ENCODE data around the gene GAB1. TPM values are rescaled to one million over a fixed set of nuclear protein-coding genes. Genes with fewer than 3 reads are reported as not detected.

The GAB1 gene
- total RNA-seq, 1 experiment from 2014 or later, result 3.8 TPM

DNA sequence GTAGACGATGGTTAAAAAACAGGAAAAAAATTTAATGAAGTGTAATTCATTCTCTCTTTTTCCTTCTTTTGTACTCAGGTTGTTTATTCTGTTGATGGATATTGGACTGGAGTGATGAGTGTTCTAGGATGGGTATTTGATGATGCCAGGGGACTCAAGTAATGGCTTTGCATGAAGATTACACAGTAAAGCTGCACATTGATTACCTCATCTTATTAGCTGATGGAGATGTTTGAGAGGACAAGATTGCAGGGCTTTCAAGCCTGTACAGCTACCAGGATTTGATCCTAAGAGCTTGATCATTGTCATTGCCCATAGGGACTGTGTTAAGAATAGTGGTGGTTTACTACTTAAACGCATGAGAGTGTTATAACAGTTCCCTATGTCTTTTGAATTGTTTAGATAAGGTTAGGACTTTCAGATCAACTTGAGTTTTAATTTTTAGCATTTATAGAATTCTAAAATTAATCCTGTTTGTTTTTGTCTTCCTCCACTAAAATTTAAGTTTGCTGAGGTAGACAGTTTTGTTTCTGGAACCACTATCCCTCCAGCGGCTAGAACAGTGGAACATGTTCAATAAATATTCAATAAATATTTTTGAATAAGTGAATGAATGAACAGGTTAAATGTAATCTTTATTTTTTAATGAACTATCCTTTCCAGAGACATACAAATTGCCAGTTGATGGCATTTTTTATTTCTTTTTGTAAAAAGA lies 58.2 kb downstream of the GAB1 start (continued):
- TF ChIP-seq, protein P1, sequence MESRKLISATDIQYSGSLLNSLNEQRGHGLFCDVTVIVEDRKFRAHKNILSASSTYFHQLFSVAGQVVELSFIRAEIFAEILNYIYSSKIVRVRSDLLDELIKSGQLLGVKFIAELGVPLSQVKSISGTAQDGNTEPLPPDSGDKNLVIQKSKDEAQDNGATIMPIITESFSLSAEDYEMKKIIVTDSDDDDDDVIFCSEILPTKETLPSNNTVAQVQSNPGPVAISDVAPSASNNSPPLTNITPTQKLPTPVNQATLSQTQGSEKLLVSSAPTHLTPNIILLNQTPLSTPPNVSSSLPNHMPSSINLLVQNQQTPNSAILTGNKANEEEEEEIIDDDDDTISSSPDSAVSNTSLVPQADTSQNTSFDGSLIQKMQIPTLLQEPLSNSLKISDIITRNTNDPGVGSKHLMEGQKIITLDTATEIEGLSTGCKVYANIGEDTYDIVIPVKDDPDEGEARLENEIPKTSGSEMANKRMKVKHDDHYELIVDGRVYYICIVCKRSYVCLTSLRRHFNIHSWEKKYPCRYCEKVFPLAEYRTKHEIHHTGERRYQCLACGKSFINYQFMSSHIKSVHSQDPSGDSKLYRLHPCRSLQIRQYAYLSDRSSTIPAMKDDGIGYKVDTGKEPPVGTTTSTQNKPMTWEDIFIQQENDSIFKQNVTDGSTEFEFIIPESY (IDR thresholded peaks at IDR 0.05; ENCODE audit: extremely low read depth, insufficient replicate concordance, low read length), result no peak
- TF ChIP-seq POLR2AphosphoS5 (IDR thresholded peaks at IDR 0.05; ENCODE audit: low read depth, low read length), result no peak
- TF ChIP-seq, protein P2, sequence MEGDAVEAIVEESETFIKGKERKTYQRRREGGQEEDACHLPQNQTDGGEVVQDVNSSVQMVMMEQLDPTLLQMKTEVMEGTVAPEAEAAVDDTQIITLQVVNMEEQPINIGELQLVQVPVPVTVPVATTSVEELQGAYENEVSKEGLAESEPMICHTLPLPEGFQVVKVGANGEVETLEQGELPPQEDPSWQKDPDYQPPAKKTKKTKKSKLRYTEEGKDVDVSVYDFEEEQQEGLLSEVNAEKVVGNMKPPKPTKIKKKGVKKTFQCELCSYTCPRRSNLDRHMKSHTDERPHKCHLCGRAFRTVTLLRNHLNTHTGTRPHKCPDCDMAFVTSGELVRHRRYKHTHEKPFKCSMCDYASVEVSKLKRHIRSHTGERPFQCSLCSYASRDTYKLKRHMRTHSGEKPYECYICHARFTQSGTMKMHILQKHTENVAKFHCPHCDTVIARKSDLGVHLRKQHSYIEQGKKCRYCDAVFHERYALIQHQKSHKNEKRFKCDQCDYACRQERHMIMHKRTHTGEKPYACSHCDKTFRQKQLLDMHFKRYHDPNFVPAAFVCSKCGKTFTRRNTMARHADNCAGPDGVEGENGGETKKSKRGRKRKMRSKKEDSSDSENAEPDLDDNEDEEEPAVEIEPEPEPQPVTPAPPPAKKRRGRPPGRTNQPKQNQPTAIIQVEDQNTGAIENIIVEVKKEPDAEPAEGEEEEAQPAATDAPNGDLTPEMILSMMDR (IDR thresholded peaks at IDR 0.05 in 2 of 3, conservative IDR thresholded peaks at IDR 0.05 in 1 of 3; ENCODE audit: borderline replicate concordance in 1 of 3, insufficient read depth in 1 of 3, low read depth in 2 of 3, low read length in 2 of 3), result no peak
- no peak for TF ChIP-seq JUND (IDR thresholded peaks at IDR 0.05)
- TF ChIP-seq, protein P3, sequence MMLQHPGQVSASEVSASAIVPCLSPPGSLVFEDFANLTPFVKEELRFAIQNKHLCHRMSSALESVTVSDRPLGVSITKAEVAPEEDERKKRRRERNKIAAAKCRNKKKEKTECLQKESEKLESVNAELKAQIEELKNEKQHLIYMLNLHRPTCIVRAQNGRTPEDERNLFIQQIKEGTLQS (IDR thresholded peaks at IDR 0.05), result no peak
- TF ChIP-seq POLR2A (IDR thresholded peaks at IDR 0.05; ENCODE audit: borderline replicate concordance, extremely low read depth, insufficient read depth, insufficient read length), result no peak
- no peak for TF ChIP-seq SP1 (IDR thresholded peaks at IDR 0.05; ENCODE audit: low read depth)

DNA sequence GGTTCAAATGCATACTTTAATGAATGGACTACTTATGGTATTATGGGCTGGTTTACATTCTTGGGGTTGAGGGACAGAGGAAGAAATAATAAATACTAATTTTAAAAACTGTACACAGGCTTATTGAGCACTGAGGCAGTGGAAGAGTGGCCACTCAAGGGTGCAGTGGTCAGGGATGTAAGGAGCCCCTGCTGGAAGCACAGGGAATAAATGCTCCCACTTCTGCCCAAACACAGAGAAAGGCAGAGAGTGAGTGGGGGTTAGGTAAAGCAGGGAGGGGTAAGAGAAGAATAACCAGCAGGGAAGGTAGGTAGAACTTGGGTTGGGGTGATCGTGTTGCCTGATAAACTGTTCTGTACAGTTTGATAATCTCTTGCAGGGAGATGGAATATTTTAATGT lies 60.0 kb downstream of the GAB1 start:
- H3K9me3 ChIP-seq (ENCODE audit: control insufficient read depth in 1 of 2, insufficient read depth in 1 of 2, low read depth in 1 of 2, low read length in 2 of 2), result no peaks in the 10 kb centered on the region
- CTCF ChIA-PET, result interaction anchor here (1.6 kb wide), 1 partner anchor 13 kb away, joined by 3 read pairs; no protein-coding TSS in a partner anchor
- H3K4me2 ChIP-seq (ENCODE audit: low read length), result no peak overlapping the region
- H2AFZ ChIP-seq (ENCODE audit: low read depth, low read length, poor library complexity, severe bottlenecking), result no peak overlapping the region
- no peaks in the 10 kb centered on the region for H3K79me2 ChIP-seq (ENCODE audit: insufficient read depth, low read length)
- ATAC-seq, result peak; percentile 63
- no peaks in the 10 kb centered on the region for H3K36me3 ChIP-seq (ENCODE audit: control insufficient read depth in 1 of 2, insufficient read depth in 2 of 2, low read length in 2 of 2)
- H3K27me3 ChIP-seq (ENCODE audit: insufficient read depth, low read length), result no peaks in the 10 kb centered on the region
- RAD21 ChIA-PET (ENCODE audit: low non-redundant PET in 1 of 2, low total read pairs in 2 of 2, uncharacterized antibody in 2 of 2, unreplicated experiment in 2 of 2), result no interaction called here
- H3K4me3 ChIP-seq (replicated peaks in 1 of 2; ENCODE audit: low read depth in 1 of 2, low read length in 2 of 2), result no peak overlapping the region
- TF ChIP-seq, protein P2 (IDR thresholded peaks at IDR 0.05 in 2 of 3, conservative IDR thresholded peaks at IDR 0.05 in 1 of 3; ENCODE audit: borderline replicate concordance in 1 of 3, insufficient read depth in 1 of 3, low read depth in 2 of 3, low read length in 2 of 3), result peak in 2 of 3 experiments; percentile 31 to 32; a peak in 3 of 6 replicates
- TF ChIP-seq POLR2A (IDR thresholded peaks at IDR 0.05; ENCODE audit: borderline replicate concordance, extremely low read depth, insufficient read depth, insufficient read length), result no peak
- POLR2A ChIA-PET, result no interaction called here
- BruUV-seq (replicated peaks), result no TSS peak
- H3K9me2 ChIP-seq (ENCODE audit: insufficient read depth), result no peaks in the 10 kb centered on the region
- no peak for DNase-seq (ENCODE audit: low read depth, low spot score)
- H4K20me1 ChIP-seq (ENCODE audit: insufficient read depth), result no peaks in the 10 kb centered on the region
- H3K9ac ChIP-seq (ENCODE audit: low read length), result no peak overlapping the region
- peaks cover 2 to 6% of the 10 kb centered on the region in 2 experiments; a peak in 2 of 4 replicates for H3K4me1 ChIP-seq (ENCODE audit: control insufficient read depth in 1 of 2, insufficient read depth in 2 of 2, low read length in 2 of 2)
- intact Hi-C loops (cut with micrococcal nuclease), result loop anchor here (5.0 kb wide), 1 partner anchor 86 kb away; no protein-coding TSS in a partner anchor
- no peak overlapping the region for H3K27ac ChIP-seq (ENCODE audit: low read depth, low read length)

Data from HCT116 (cell line).